HepG2 (cell line): Measurements from ENCODE around the gene KDR. TPM values are rescaled to one million over a fixed set of nuclear protein-coding genes. Genes with fewer than 3 reads are reported as not detected.

ENCODE experiments used
- ATAC-seq: fragments of 200-7000 bp; cut with Tn5 transposase; 3 replicates; pipeline ENCODE4 v1.9.1; 2020; ENCODE audit warnings: mild to moderate bottlenecking, moderate library complexity
- BruUV-seq: library from RNA; stranded (reverse); fragments of 400-500 nt; replicated peaks from 2 replicates; lab custom pipeline; 2021; lab: Mats Ljungman, UMichigan
- CTCF ChIA-PET: fragments of 300-600 bp; formaldehyde crosslinking; extraction: SDS; loops from one replicate; lab custom pipeline; 2021; ENCODE audit warnings: low total read pairs, inconsistent platforms, low intra/inter-chr PET ratio; lab: Yijun Ruan, JAX
- POLR2A ChIA-PET: fragments of 350-600 bp; sonication (Branson Sonifier 250); formaldehyde crosslinking; loops from one replicate; lab custom pipeline; 2020; ENCODE audit warnings: antibody characterized with exemption, inconsistent platforms; lab: Yijun Ruan, JAX
- DNase-seq: peaks from one replicate; pipeline ENCODE4 v3.0.0-alpha.2; 2015; ENCODE audit warnings: low spot score
- FAIRE-seq: peaks from 3 replicates; lab custom pipeline; 2011; peaks lifted over from hg19 to GRCh38; lab: Jason Lieb, UNC
- H2AFZ ChIP-seq: one replicate; pipeline ENCODE4 v1.6.1; 2011; ENCODE audit warnings: low read length, inconsistent platforms
- H3K27ac ChIP-seq: fragments of 300-600 bp; 3 replicates; pipeline ENCODE4 v1.8.0; 2011; ENCODE audit warnings: mixed run types, mild to moderate bottlenecking, mixed read lengths, low read length, inconsistent platforms; ENCODE audit not compliant: insufficient read depth; ENCODE audit errors: extremely low read length
- H3K27me3 ChIP-seq, 2 experiments: fragments of 200-600 bp in 1 of 2; 2 replicates in 1 of 2; 3 replicates in 1 of 2; pipeline versions ENCODE4 v1.6.0 to v1.8.0; 2011; ENCODE audit warnings: low read length in 2 of 2, mild to moderate bottlenecking in 2 of 2, moderate library complexity in 2 of 2, inconsistent platforms in 1 of 2; ENCODE audit not compliant: insufficient read depth in 2 of 2, control insufficient read depth in 1 of 2
- H3K36me3 ChIP-seq, 2 experiments: fragments of 200-600 bp in 1 of 2; replicated peaks in 1 of 2; 2 replicates in 1 of 2; 3 replicates in 1 of 2; pipeline versions ENCODE4 v1.5.1 to v1.8.0; 2011; ENCODE audit warnings: low read length in 2 of 2, inconsistent platforms in 1 of 2; ENCODE audit not compliant: insufficient read depth in 2 of 2, control insufficient read depth in 1 of 2
- H3K4me1 ChIP-seq: 2 replicates; pipeline ENCODE4 v1.5.1; 2012; ENCODE audit warnings: low read length, inconsistent platforms; ENCODE audit not compliant: insufficient read depth
- H3K4me2 ChIP-seq: 2 replicates; pipeline ENCODE4 v1.6.0; 2011; ENCODE audit warnings: low read depth, low read length, inconsistent platforms
- H3K4me3 ChIP-seq, 3 experiments: fragments of 200-600 bp in 1 of 3; sonication (generic), shearing (Covaris generic) in 1 of 3; replicated peaks in 1 of 3; 2 replicates each; pipeline ENCODE4 v1.5.1; 2011 to 2016; ENCODE audit warnings: low read length in 3 of 3, inconsistent platforms in 2 of 3, low read depth in 2 of 3, mild to moderate bottlenecking in 2 of 3, control low read depth in 1 of 3, mixed read lengths in 1 of 3; ENCODE audit not compliant: insufficient read depth in 1 of 3
- H3K79me2 ChIP-seq: one replicate; pipeline ENCODE4 v1.6.1; 2011; ENCODE audit warnings: low read length, inconsistent platforms; ENCODE audit not compliant: insufficient read depth
- H3K9ac ChIP-seq: 2 replicates; pipeline ENCODE4 v1.6.0; 2011; ENCODE audit warnings: mild to moderate bottlenecking, low read depth, low read length, inconsistent platforms; ENCODE audit not compliant: insufficient read depth
- H3K9me3 ChIP-seq: 2 replicates; pipeline ENCODE4 v1.5.1; 2012; ENCODE audit warnings: mild to moderate bottlenecking, low read length
- H4K20me1 ChIP-seq: 2 replicates; pipeline ENCODE4 v1.6.0; 2011; ENCODE audit warnings: inconsistent platforms, mild to moderate bottlenecking, low read length, moderate library complexity; ENCODE audit not compliant: insufficient read depth
- ADNP ChIP-seq: sonication (generic); formaldehyde crosslinking; IDR thresholded peaks from 2 replicates; pipeline ENCODE4 v1.4.0; 2020; ENCODE audit warnings: missing genetic modification reagents
- CBX5 ChIP-seq: sonication (generic); formaldehyde crosslinking; IDR thresholded peaks from 2 replicates; pipeline ENCODE4 v1.4.0; 2020; ENCODE audit warnings: missing genetic modification reagents, borderline replicate concordance
- GABPB1 ChIP-seq: IDR thresholded peaks from 2 replicates; pipeline ENCODE4 v1.6.1; 2016; ENCODE audit warnings: mild to moderate bottlenecking, missing genetic modification reagents, moderate library complexity, missing compliant biosample characterization
- KAT2B ChIP-seq: fragments of 150-350 bp; IDR thresholded peaks from 2 replicates; pipeline ENCODE4 v1.6.1; 2014; ENCODE audit warnings: low read depth, low read length, borderline replicate concordance
- KLF13 ChIP-seq: sonication (generic); formaldehyde crosslinking; IDR thresholded peaks from 2 replicates; pipeline ENCODE4 v1.4.0; 2020; ENCODE audit warnings: mild to moderate bottlenecking, missing genetic modification reagents
- MTA3 ChIP-seq: sonication (generic); formaldehyde crosslinking; IDR thresholded peaks from 2 replicates; pipeline ENCODE4 v1.4.0; 2020; ENCODE audit warnings: missing genetic modification reagents
- MZF1 ChIP-seq: sonication (generic); formaldehyde crosslinking; IDR thresholded peaks from 2 replicates; pipeline ENCODE4 v1.8.1; 2023; ENCODE audit warnings: mild to moderate bottlenecking, missing genetic modification reagents, borderline replicate concordance
- RAD21 ChIP-seq: fragments of 450-650 bp; formaldehyde crosslinking; IDR thresholded peaks from 2 replicates; pipeline ENCODE4 v1.5.0; 2020; ENCODE audit warnings: mild to moderate bottlenecking
- SATB2 ChIP-seq: sonication (generic); formaldehyde crosslinking; IDR thresholded peaks from 2 replicates; pipeline ENCODE4 v1.5.0; 2020; ENCODE audit warnings: missing genetic modification reagents
- SNAPC2 ChIP-seq: sonication (generic); formaldehyde crosslinking; IDR thresholded peaks from 2 replicates; pipeline ENCODE4 v1.8.1; 2022; ENCODE audit warnings: mild to moderate bottlenecking, missing genetic modification reagents
- TRIM24 ChIP-seq: sonication (generic); formaldehyde crosslinking; IDR thresholded peaks from 2 replicates; pipeline ENCODE4 v1.8.0; 2022; ENCODE audit warnings: mild to moderate bottlenecking, missing genetic modification reagents
- ZNF160 ChIP-seq: sonication (generic); formaldehyde crosslinking; IDR thresholded peaks from 2 replicates; pipeline ENCODE4 v1.8.0; 2022; ENCODE audit warnings: mild to moderate bottlenecking, inconsistent platforms, missing genetic modification reagents
- ZSCAN30 ChIP-seq: sonication (generic); formaldehyde crosslinking; IDR thresholded peaks from 2 replicates; pipeline ENCODE4 v1.5.0; 2020; ENCODE audit warnings: mild to moderate bottlenecking, missing genetic modification reagents
- WGBS: methylation state at CpG from one replicate; pipeline ENCODE4 v1.1.6; 2017; ENCODE audit warnings: low lambda C conversion rate; 5-methylcytosine and 5-hydroxymethylcytosine counted together
- in situ Hi-C: cut with HindIII; loops from 2 replicates; pipeline ENCODE4 v1.10.0; 2017; ENCODE audit warnings: low pct_unique_long_range_greater_than_20kb; ENCODE audit not compliant: extremely low pct_ligation_motif_present
- intact Hi-C: fragments of 100-400 bp; cut with micrococcal nuclease; formaldehyde crosslinking; loops from one replicate; pipeline ENCODE4 v1.10.0; 2022; ENCODE audit not compliant: unreplicated experiment
- polyA plus RNA-seq, 8 experiments: library from polyadenylated mRNA; depleted of rRNA in 3 of 8; stranded (reverse) in 7 of 8; unstranded in 1 of 8; fragments of >200 nt; fragmentation: Illumina TruSeq in 4 of 8; extraction: Trizol in 4 of 8; gene quantifications; 2 replicates each; pipeline versions ENCODE4 v1.2.1 to v1.2.3, GENCODE V29; 2011 to 2016; ENCODE audit warnings: low read depth in 4 of 8, missing spikeins in 1 of 8, mixed read lengths in 1 of 8; ENCODE audit not compliant: insufficient read depth in 1 of 8
- total RNA-seq, 5 experiments: library from RNA; depleted of rRNA; stranded (reverse); fragments of >200 nt; fragmentation: Illumina TruSeq; extraction: Trizol; gene quantifications; 2 replicates each; pipeline ENCODE4 v1.2.3, GENCODE V29; 2016; ENCODE audit warnings: low read depth in 1 of 5
- TF ChIP-seq, protein P1 (sequence below): sonication (generic); formaldehyde crosslinking; IDR thresholded peaks from 2 replicates; pipeline ENCODE4 v1.4.0; 2020; ENCODE audit warnings: mild to moderate bottlenecking, missing genetic modification reagents
- TF ChIP-seq, protein P2 (sequence below): sonication (generic); formaldehyde crosslinking; IDR thresholded peaks from 2 replicates; pipeline ENCODE4 v1.5.1; 2020; ENCODE audit warnings: missing genetic modification reagents, mild to moderate bottlenecking, borderline replicate concordance
- TF ChIP-seq, protein P3 (sequence below): sonication (generic); formaldehyde crosslinking; IDR thresholded peaks from 2 replicates; pipeline ENCODE4 v1.5.1; 2020; ENCODE audit warnings: missing genetic modification reagents, mild to moderate bottlenecking, borderline replicate concordance

KDR gene
- total and polyA plus RNA-seq, 2 of the 13 experiments (the other 11 are each of a cell fraction or from before 2014, with no cell fraction given), result not detected

DNA sequence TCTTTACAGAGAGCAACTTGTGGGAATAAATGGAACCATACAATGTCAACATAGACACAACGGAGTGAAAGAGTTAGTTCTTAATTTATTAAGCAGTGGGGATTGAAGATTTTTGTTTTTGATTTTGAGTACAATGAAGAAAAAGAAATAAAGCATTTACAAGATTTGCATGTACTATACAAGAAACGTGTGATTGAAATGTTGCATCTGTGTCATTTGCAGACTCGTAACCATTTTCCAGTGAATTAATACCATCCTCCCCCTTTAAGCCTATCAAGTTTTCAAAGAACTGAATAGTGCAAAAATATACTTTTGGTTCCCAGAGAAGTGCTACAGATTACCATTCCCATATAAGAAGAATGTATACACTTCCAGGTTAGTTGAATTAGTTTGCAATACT is 8.6 kb upstream of the KDR start:
- H3K9me3 ChIP-seq, result no peaks in the 10 kb centered on the region
- TF ChIP-seq MZF1 (CRISPR knock-in tag), result no peak
- no peak for TF ChIP-seq SNAPC2 (CRISPR knock-in tag)
- TF ChIP-seq, protein P1, sequence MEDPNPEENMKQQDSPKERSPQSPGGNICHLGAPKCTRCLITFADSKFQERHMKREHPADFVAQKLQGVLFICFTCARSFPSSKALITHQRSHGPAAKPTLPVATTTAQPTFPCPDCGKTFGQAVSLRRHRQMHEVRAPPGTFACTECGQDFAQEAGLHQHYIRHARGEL (CRISPR knock-in tag), result no peak
- TF ChIP-seq RAD21 (CRISPR knock-in tag), result no peak
- TF ChIP-seq KAT2B, result no peak
- TF ChIP-seq MTA3 (CRISPR knock-in tag), result no peak
- TF ChIP-seq ZSCAN30 (CRISPR knock-in tag), result no peak
- no peak for TF ChIP-seq TRIM24 (CRISPR knock-in tag)
- no peak for TF ChIP-seq GABPB1
- no peak for TF ChIP-seq ADNP (CRISPR knock-in tag)
- H3K4me3 ChIP-seq, result no peak overlapping the region
- CTCF ChIA-PET, result no interaction called here
- H3K79me2 ChIP-seq, result no peaks in the 10 kb centered on the region
- ATAC-seq (no peak), DNase-seq (no peak), FAIRE-seq (no peak)
- BruUV-seq, result no TSS peak
- intact Hi-C loops (no loop called here), in situ Hi-C loops (no loop called here)
- no peak overlapping the region for H3K27ac ChIP-seq
- H4K20me1 ChIP-seq, result no peaks in the 10 kb centered on the region
- POLR2A ChIA-PET, result no interaction called here
- no peaks in the 10 kb centered on the region; a peak in 1 of 5 replicates for H3K27me3 ChIP-seq
- H2AFZ ChIP-seq, result no peak overlapping the region
- H3K9ac ChIP-seq, result no peak overlapping the region
- no peaks in the 10 kb centered on the region for H3K4me1 ChIP-seq
- under 1% methylated on average over 3 of the region's 3 CpGs for WGBS
- H3K36me3 ChIP-seq, result no peaks in the 10 kb centered on the region
- no peak overlapping the region for H3K4me2 ChIP-seq

DNA sequence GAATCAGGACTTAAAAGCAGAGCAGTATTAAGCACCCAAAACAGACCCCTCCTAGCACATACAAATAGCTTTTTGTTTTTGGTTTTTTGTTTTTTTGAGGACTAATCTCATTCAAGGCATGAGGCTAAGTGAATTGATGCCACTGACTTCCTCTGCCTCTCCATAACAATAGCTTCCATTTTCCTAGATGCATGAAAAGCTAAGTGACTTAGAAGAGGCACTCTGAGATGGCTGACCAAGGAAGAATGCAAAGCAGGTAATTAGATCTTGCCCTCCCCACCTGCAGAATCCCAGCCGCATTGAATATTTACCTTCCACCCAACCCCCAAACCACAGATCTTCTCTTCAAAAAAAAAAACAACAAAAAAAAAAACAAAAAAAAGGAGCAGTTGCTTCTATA is 7.4 kb upstream of the KDR start:
- H3K27ac ChIP-seq, result no peak overlapping the region
- 10% methylated on average over 1 of the region's 1 CpG for WGBS
- intact Hi-C loops (no loop called here), in situ Hi-C loops (no loop called here)
- FAIRE-seq, result no peak
- no peak overlapping the region for H2AFZ ChIP-seq
- H3K9ac ChIP-seq, result no peak overlapping the region
- ChIA-PET CTCF (no interaction called here), POLR2A (no interaction called here)
- no peaks in the 10 kb centered on the region for H3K79me2 ChIP-seq
- no TSS peak for BruUV-seq
- H3K27me3 ChIP-seq, result no peaks in the 10 kb centered on the region; a peak in 1 of 5 replicates
- no peaks in the 10 kb centered on the region for H3K4me1 ChIP-seq
- no peak overlapping the region for H3K4me2 ChIP-seq
- no peak for DNase-seq
- no peaks in the 10 kb centered on the region for H3K36me3 ChIP-seq
- ATAC-seq, result no peak
- no peak overlapping the region for H3K4me3 ChIP-seq
- H3K9me3 ChIP-seq, result no peaks in the 10 kb centered on the region
- no peaks in the 10 kb centered on the region for H4K20me1 ChIP-seq
- TF ChIP-seq, protein P2, sequence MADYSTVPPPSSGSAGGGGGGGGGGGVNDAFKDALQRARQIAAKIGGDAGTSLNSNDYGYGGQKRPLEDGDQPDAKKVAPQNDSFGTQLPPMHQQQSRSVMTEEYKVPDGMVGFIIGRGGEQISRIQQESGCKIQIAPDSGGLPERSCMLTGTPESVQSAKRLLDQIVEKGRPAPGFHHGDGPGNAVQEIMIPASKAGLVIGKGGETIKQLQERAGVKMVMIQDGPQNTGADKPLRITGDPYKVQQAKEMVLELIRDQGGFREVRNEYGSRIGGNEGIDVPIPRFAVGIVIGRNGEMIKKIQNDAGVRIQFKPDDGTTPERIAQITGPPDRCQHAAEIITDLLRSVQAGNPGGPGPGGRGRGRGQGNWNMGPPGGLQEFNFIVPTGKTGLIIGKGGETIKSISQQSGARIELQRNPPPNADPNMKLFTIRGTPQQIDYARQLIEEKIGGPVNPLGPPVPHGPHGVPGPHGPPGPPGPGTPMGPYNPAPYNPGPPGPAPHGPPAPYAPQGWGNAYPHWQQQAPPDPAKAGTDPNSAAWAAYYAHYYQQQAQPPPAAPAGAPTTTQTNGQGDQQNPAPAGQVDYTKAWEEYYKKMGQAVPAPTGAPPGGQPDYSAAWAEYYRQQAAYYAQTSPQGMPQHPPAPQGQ (CRISPR knock-in tag), result no peak
- TF ChIP-seq ZNF160 (no peak), CBX5 (CRISPR knock-in tag) (no peak), KLF13 (CRISPR knock-in tag) (no peak), SATB2 (no peak)
- TF ChIP-seq, protein P3, sequence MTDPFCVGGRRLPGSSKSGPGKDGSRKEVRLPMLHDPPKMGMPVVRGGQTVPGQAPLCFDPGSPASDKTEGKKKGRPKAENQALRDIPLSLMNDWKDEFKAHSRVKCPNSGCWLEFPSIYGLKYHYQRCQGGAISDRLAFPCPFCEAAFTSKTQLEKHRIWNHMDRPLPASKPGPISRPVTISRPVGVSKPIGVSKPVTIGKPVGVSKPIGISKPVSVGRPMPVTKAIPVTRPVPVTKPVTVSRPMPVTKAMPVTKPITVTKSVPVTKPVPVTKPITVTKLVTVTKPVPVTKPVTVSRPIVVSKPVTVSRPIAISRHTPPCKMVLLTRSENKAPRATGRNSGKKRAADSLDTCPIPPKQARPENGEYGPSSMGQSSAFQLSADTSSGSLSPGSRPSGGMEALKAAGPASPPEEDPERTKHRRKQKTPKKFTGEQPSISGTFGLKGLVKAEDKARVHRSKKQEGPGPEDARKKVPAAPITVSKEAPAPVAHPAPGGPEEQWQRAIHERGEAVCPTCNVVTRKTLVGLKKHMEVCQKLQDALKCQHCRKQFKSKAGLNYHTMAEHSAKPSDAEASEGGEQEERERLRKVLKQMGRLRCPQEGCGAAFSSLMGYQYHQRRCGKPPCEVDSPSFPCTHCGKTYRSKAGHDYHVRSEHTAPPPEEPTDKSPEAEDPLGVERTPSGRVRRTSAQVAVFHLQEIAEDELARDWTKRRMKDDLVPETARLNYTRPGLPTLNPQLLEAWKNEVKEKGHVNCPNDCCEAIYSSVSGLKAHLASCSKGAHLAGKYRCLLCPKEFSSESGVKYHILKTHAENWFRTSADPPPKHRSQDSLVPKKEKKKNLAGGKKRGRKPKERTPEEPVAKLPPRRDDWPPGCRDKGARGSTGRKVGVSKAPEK (CRISPR knock-in tag), result no peak
